ENCODE results near the gene PPM1B.
"Not testable (repeated sequence)": the region's sequence is repeated elsewhere in the genome, so short reads cannot be mapped to it uniquely, and the experiment has no call there.

The PPM1B gene

DNA sequence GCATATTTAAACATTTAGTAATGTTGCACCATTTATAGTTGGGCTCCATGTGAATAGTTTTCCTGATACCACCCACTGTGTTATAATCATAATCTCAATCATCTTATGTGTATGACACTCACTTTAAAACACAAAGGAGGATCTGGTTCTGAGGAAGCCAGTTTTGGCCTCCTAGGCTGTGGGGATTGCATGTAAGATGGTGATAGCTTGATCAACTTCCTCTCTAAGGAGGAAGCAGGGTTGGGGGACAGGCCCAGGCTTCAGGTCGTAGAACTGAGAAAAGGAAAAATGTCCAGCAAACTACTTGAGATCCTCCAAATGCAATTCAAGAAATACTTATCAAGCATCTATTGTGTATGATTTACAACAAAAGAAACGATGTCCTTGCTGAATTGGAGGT lies 4.9 kb upstream of the PPM1B start:
- no peak for DNase-seq (ENCODE audit: low read depth, low spot score)

GRCh38 chr2:44164617-44165016 lies 4.1 kb upstream of the PPM1B start:
- DNase-seq (ENCODE audit: low read depth, low spot score): no peak

- DNase-seq (ENCODE audit: low read depth, low spot score): no peak
These were observed 2.6 kb upstream of the PPM1B start for GRCh38 chr2:44166096-44166495.

GRCh38 chr2:44167311-44167907 lies 1.3 kb upstream of the PPM1B start:
- DNase-seq (ENCODE audit: low read depth, low spot score): no peak

- DNase-seq (ENCODE audit: low read depth, low spot score): peak; percentile 98
These were observed 581 bp upstream of the PPM1B start for GRCh38 chr2:44167908-44168680.

- DNase-seq (ENCODE audit: low read depth, low spot score): no peak
These were observed 652 bp downstream of the PPM1B start for GRCh38 chr2:44169155-44169898.

DNA sequence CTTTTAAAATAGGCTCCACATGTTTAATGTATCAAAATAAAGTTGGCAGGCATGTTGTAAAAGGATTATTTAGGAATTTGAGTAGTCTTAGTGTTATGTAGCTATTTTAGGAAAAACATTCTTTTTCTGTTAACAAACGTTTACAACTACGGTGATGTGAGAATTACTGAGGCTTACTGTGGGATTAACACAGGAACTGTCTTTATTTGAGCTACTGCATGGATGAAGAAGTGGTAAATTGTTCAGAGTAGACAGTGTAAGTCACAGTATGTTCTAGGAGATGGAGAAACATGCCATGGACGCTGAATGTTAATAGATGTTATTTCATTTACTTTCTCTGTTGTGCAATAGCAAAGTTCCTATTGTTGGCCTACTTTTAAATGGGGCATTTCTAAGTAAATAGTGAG lies 1.6 kb downstream of the PPM1B start:
- DNase-seq (ENCODE audit: low read depth, low spot score): no peak

DNA sequence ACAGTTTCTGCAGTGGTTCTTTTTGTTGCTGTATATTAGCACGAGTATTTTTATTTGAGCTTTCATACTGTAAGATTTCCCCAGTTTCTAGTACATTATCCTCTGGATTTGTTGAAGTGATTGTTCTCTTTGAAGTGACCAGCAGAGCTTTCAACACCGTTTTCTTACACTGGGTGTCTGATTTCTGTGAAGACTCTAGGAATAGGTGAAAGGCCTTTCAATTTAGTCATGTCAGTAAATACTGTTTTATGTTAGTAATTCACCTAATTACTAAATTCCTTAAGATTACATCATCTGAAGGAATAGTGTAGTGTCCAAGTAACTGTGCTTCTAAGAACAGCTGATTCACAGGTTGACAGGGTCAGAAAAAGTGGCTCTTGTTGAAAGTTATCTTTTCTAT lies 2.3 kb downstream of the PPM1B start:
- DNase-seq (ENCODE audit: low read depth, low spot score): no peak

DNA sequence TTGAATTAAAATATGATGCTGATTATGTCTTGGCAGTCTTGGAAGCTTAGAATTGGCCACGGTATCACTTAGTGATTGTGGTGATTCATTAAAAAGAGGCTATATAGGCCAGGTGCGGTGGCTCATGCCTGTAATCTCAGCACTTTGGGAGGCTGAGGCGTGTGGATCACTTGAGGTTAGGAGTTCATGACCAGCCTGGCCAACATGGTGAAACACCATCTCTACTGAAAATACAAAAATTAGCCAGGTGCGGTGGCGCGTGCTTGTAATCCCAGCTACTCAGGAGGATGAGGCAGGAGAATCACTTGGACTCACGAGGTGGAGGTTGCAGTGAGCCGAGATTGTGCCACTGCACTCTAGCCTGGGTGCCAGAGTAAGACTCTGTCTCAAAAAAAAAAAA lies 2.8 kb downstream of the PPM1B start:
- not testable (repeated sequence) for DNase-seq (ENCODE audit: low read depth, low spot score)

DNA sequence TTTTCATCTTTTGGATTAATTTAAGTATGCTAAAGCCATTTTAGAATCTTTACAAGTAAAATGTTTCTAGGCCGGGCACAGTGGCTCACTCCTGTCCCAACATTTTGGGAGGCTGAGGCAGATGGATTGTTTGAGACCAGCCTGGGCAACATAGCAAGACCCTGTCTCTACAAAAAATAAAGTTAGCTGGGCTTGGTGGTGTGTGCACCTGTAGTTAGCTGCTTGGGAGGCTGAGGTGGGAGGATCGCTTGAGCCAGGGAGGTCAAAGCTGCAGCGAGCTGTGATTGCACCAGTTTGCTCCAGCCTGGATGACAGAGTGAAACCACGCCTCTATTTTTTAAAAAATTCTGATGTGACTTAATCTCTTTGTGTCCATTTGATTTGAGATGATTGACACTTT lies 3.9 kb downstream of the PPM1B start:
- no peak for DNase-seq (ENCODE audit: low read depth, low spot score)

DNA sequence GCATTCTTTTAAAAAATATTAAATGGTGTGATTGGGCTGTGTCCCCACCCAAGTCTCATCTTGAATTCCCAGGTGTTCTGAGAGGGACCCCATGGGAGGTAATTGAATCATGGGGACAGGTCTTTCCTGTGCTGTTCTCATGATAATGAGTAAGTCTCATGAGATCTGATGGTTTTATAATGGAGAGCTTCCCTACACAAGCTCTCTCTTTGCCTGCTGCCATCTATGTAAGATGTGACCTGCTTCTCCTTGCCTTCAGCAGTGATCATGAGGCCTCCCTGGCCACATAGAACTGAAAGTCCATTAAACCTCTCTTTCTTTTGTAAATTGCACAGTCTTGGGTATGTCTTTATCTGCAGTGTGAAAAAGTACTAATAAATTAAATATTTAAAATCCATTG lies 10.3 kb downstream of the PPM1B start:
- no peak for DNase-seq (ENCODE audit: low read depth, low spot score)

DNA sequence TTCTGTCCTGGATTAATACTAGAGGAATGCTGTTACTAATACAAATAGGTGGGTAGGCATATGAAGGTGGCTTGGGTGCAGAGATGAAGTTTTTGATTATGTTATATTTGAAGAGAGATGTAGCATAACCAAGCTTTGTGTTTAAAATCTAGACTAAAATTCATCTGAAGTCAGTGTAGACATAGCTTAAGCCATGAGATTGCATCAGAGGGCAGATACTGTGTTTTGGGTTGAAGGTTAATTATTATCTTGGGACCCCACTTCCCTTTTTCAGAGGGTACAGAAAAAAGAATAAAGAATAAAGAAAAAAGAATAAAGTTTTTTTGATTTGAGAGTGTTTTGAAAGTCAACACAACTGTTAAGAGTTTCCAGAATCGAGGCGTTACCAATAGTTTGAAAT lies 13.0 kb downstream of the PPM1B start:
- no peak for DNase-seq (ENCODE audit: low read depth, low spot score)

DNA sequence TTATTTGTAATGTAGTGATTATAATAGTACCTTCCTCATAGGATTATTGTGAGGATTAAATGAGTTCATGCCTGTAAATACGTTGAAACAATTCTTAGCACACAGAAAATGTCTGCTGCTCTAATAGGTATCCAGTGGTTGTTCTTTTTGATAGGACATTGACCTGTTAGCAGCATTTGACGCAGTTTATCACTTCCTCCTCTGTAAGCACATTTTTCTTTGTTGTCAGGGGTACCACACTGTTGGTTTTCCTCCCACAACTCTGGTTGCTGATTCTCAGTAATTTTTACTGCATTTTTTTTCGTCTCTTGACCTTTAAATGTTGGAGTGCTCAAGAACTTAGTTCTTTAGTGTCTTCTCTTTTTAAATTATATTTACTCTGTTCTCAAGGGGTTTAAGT lies 15.4 kb downstream of the PPM1B start:
- no peak for DNase-seq (ENCODE audit: low read depth, low spot score)

GRCh38 chr2:44186810-44187209 lies 18.1 kb downstream of the PPM1B start:
- DNase-seq (ENCODE audit: low read depth, low spot score): no peak

GRCh38 chr2:44187251-44187650 lies 18.6 kb downstream of the PPM1B start:
- no peak for DNase-seq (ENCODE audit: low read depth, low spot score)

- no peak for DNase-seq (ENCODE audit: low read depth, low spot score)
These were observed 20.0 kb downstream of the PPM1B start for GRCh38 chr2:44188696-44189095.

- no peak for DNase-seq (ENCODE audit: low read depth, low spot score)
These were observed 20.4 kb downstream of the PPM1B start for GRCh38 chr2:44189104-44189503.

- DNase-seq (ENCODE audit: low read depth, low spot score): no peak
These were observed 21.9 kb downstream of the PPM1B start for GRCh38 chr2:44190526-44190925.

GRCh38 chr2:44191739-44192138 lies 23.1 kb downstream of the PPM1B start:
- no peak for DNase-seq (ENCODE audit: low read depth, low spot score)

- no peak for DNase-seq (ENCODE audit: low read depth, low spot score)
These were observed 24.0 kb downstream of the PPM1B start for GRCh38 chr2:44192646-44193045.

GRCh38 chr2:44195714-44196113 lies 27.0 kb downstream of the PPM1B start:
- DNase-seq (ENCODE audit: low read depth, low spot score): no peak

GRCh38 chr2:44197816-44198215 lies 29.1 kb downstream of the PPM1B start:
- DNase-seq (ENCODE audit: low read depth, low spot score): no peak

DNA sequence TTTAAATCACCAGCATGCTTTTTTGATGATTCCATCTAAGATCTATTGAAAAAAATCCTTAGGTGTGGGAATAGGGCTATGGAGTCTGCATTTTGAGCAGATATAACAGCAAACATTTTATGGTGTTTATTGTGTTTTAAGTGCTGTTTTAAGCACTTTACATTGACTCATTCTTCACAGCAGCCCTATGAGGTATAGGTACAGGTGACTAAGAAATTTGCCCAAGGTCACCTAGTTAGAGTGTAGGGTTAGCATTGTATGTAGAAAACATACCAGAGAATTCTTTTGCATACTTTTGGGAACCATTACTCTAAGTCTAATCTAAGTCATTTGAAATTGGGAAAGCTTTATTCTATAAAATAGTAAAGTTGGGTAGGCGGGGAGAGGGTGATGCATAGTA lies 31.3 kb downstream of the PPM1B start:
- DNase-seq (ENCODE audit: low read depth, low spot score): no peak

Measured in brain pericyte (primary cell).